Measurements from ENCODE around the gene TMEM121B. TPM values are rescaled to one million over a fixed set of nuclear protein-coding genes. Genes with fewer than 3 reads are reported as not detected.

TMEM121B gene
- total RNA-seq, 4 donors from 2014 or later: 0.26 to 0.49 (median 0.35) TPM; not detected in 1

GRCh38 chr22:17138513-17138912 lies 17.4 kb upstream of the TMEM121B start:
- intact Hi-C loops (cut with DNase I; ENCODE audit: low total_unique reads): no loop called here
- Histone ChIP-seq H3K27ac (no peak overlapping the region), H3K36me3 (no peaks in the 10 kb centered on the region), H3K4me1 (no peaks in the 10 kb centered on the region), H3K4me3 (no peak overlapping the region), H3K9me3 (no peaks in the 10 kb centered on the region), H3K27me3 (no peaks in the 10 kb centered on the region)
- no peak for DNase-seq
- TF ChIP-seq POLR2A (IDR thresholded peaks at IDR 0.05) (no peak), CTCF (IDR thresholded peaks at IDR 0.05) (no peak)

- H3K4me1 ChIP-seq: no peaks in the 10 kb centered on the region
- intact Hi-C loops (cut with DNase I; ENCODE audit: low total_unique reads): no loop called here
- no peak for DNase-seq
- TF ChIP-seq POLR2A (IDR thresholded peaks at IDR 0.05): no peak
- TF ChIP-seq CTCF (IDR thresholded peaks at IDR 0.05): no peak
- H3K27me3 ChIP-seq: no peaks in the 10 kb centered on the region
- no peak overlapping the region for H3K4me3 ChIP-seq
- H3K9me3 ChIP-seq: no peaks in the 10 kb centered on the region
- H3K36me3 ChIP-seq: no peaks in the 10 kb centered on the region
- no peak overlapping the region for H3K27ac ChIP-seq
Observed at GRCh38 chr22:17137861-17138425, 16.8 kb upstream of the TMEM121B start.

- H3K9me3 ChIP-seq: no peaks in the 10 kb centered on the region
- H3K27me3 ChIP-seq: no peaks in the 10 kb centered on the region
- H3K4me3 ChIP-seq: no peak overlapping the region
- H3K36me3 ChIP-seq: no peaks in the 10 kb centered on the region
- intact Hi-C loops (cut with DNase I; ENCODE audit: low total_unique reads): no loop called here
- TF ChIP-seq POLR2A (IDR thresholded peaks at IDR 0.05) (no peak), CTCF (IDR thresholded peaks at IDR 0.05) (no peak)
- no peak overlapping the region for H3K27ac ChIP-seq
- no peak for DNase-seq
- H3K4me1 ChIP-seq: no peaks in the 10 kb centered on the region
Observed at GRCh38 chr22:17137170-17137569, 16.0 kb upstream of the TMEM121B start.

GRCh38 chr22:17135153-17135760 lies 14.1 kb upstream of the TMEM121B start:
- TF ChIP-seq POLR2A (IDR thresholded peaks at IDR 0.05) (no peak), CTCF (IDR thresholded peaks at IDR 0.05) (no peak)
- H3K36me3 ChIP-seq: no peaks in the 10 kb centered on the region
- H3K27me3 ChIP-seq: no peaks in the 10 kb centered on the region
- no peaks in the 10 kb centered on the region for H3K4me1 ChIP-seq
- intact Hi-C loops (cut with DNase I; ENCODE audit: low total_unique reads): no loop called here
- H3K9me3 ChIP-seq: no peaks in the 10 kb centered on the region
- DNase-seq: no peak
- H3K4me3 ChIP-seq: no peak overlapping the region
- no peak overlapping the region for H3K27ac ChIP-seq

GRCh38 chr22:17133137-17133536 lies 12.0 kb upstream of the TMEM121B start:
- intact Hi-C loops (cut with DNase I; ENCODE audit: low total_unique reads): no loop called here
- no peaks in the 10 kb centered on the region for H3K4me1 ChIP-seq
- TF ChIP-seq CTCF (IDR thresholded peaks at IDR 0.05) (no peak), POLR2A (IDR thresholded peaks at IDR 0.05) (no peak)
- no peak for DNase-seq
- H3K9me3 ChIP-seq: no peaks in the 10 kb centered on the region
- H3K36me3 ChIP-seq: no peaks in the 10 kb centered on the region
- no peak overlapping the region for H3K27ac ChIP-seq
- no peak overlapping the region for H3K4me3 ChIP-seq
- no peaks in the 10 kb centered on the region for H3K27me3 ChIP-seq

Measured in uterus (tissue), 4 donors.